ES-I3 (cell line): ENCODE measurements around the gene MCM5.
"Not testable (repeated sequence)": the region's sequence is repeated elsewhere in the genome, so short reads cannot be mapped to it uniquely, and the experiment has no call there.

Source experiments
- H3K36me3 ChIP-seq: 2 replicates; pipeline ENCODE4 v1.6.1; 2013; ENCODE audit warnings: mild to moderate bottlenecking, low read length, control low read depth, moderate library complexity; ENCODE audit not compliant: insufficient read depth
- H3K4me1 ChIP-seq: 2 replicates; pipeline ENCODE4 v1.6.1; 2013; ENCODE audit warnings: mild to moderate bottlenecking, control low read depth, low read length; ENCODE audit not compliant: insufficient read depth
- H3K9ac ChIP-seq: 2 replicates; pipeline ENCODE4 v1.6.1; 2013; ENCODE audit warnings: low read depth, mild to moderate bottlenecking, low read length, moderate library complexity
- H3K9me3 ChIP-seq: 2 replicates; pipeline ENCODE4 v1.6.1; 2013; ENCODE audit warnings: mild to moderate bottlenecking, low read length, moderate library complexity; ENCODE audit not compliant: control insufficient read depth, insufficient read depth

MCM5 gene

DNA sequence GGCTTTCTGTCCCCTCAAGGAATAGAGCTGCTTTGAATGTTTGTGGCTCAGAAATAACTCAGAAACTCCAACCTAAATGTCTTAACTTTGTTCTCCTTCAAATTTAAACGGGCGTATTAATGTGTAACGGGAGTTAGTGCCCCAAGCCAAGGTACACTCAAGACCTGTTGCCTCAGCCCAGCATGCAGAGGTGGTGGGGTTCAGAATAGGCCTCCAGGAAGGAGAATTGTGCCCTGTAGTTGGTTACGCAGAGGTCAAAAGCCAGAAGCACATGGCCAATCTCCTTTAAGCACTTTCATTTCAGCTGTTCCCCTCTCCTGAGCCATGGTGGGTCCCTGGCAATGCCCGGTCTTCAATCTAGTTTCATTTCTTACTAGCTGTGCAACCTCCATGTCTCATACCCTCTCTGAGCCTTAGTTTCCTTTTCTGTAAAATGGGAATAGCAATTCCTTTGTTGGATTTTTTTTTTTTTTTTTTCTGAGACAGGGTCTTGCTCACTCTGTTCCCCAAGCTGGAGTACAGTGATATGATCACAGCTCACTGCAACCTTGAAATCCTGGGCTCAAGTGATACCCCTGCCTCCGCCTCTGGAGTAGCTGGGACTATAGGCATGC is 14.9 kb upstream of the MCM5 start:
- no peaks in the 10 kb centered on the region for H3K9me3 ChIP-seq
- peaks cover 13% of the 10 kb centered on the region; the same call in 1 of the 2 replicates for H3K4me1 ChIP-seq
- H3K36me3 ChIP-seq, result peaks cover 9% of the 10 kb centered on the region
- H3K9ac ChIP-seq, result no peak overlapping the region

DNA sequence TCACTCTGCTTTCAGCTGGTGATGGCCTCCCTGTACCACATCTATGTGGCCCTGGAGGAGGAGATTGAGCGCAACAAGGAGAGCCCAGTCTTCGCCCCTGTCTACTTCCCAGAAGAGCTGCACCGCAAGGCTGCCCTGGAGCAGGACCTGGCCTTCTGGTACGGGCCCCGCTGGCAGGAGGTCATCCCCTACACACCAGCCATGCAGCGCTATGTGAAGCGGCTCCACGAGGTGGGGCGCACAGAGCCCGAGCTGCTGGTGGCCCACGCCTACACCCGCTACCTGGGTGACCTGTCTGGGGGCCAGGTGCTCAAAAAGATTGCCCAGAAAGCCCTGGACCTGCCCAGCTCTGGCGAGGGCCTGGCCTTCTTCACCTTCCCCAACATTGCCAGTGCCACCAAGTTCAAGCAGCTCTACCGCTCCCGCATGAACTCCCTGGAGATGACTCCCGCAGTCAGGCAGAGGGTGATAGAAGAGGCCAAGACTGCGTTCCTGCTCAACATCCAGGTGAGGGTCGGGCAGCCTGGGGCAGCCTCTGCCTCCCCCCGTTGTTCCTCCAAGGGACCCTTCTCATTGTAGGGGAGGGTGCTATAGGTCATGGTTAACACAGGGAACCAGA is 13.2 kb upstream of the MCM5 start:
- no peak overlapping the region; the same call in 1 of the 2 replicates for H3K9ac ChIP-seq
- H3K4me1 ChIP-seq, result peaks cover 4% of the 10 kb centered on the region; the same call in 1 of the 2 replicates
- no peaks in the 10 kb centered on the region for H3K9me3 ChIP-seq
- H3K36me3 ChIP-seq, result peaks cover 9% of the 10 kb centered on the region

DNA sequence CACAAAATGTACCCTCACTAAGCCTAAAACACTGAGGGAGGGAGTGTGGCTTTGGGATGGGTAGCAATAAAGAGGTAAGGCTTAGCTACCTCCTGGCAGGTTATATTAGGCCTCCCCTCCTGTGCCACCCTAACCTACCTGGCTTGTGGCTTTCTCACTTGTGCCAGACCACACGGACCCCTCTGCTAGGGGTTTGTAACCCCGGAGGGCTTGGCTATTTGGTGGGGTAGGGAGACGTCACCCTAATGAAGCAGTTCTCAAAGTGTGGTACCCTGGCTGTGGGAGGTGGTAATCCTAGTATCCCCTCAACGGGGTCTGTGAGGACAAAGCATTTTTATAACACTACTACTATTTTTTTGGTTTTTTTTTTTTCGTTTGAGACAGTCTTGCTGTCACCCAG is 9.0 kb upstream of the MCM5 start:
- peaks cover 2% of the 10 kb centered on the region; the same call in 1 of the 2 replicates for H3K36me3 ChIP-seq
- H3K9ac ChIP-seq, result no peak overlapping the region
- H3K4me1 ChIP-seq, result no peaks in the 10 kb centered on the region
- no peaks in the 10 kb centered on the region for H3K9me3 ChIP-seq

DNA sequence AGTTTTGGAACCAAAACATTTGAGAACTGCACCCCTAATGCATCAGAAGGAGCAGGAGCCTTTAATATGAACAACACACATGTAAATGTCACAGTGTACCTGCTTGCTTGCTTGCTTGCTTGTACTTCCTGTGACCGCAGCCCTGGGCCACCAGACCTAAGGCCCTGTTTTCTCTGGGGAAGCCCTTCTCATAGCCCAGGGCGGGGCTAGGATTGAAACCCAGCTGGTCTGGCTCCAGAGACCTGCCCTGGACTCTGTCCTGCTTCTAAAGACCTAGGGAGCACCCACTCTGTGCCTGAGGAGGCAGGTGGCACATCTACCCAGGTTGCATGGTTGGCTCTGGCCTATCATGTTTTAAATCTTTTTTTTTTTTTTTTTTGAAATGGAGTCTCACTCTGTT is 7.6 kb upstream of the MCM5 start:
- no peaks in the 10 kb centered on the region for H3K9me3 ChIP-seq
- H3K36me3 ChIP-seq, result peaks cover 1% of the 10 kb centered on the region; the same call in 1 of the 2 replicates
- H3K4me1 ChIP-seq, result no peaks in the 10 kb centered on the region
- H3K9ac ChIP-seq, result no peak overlapping the region

DNA sequence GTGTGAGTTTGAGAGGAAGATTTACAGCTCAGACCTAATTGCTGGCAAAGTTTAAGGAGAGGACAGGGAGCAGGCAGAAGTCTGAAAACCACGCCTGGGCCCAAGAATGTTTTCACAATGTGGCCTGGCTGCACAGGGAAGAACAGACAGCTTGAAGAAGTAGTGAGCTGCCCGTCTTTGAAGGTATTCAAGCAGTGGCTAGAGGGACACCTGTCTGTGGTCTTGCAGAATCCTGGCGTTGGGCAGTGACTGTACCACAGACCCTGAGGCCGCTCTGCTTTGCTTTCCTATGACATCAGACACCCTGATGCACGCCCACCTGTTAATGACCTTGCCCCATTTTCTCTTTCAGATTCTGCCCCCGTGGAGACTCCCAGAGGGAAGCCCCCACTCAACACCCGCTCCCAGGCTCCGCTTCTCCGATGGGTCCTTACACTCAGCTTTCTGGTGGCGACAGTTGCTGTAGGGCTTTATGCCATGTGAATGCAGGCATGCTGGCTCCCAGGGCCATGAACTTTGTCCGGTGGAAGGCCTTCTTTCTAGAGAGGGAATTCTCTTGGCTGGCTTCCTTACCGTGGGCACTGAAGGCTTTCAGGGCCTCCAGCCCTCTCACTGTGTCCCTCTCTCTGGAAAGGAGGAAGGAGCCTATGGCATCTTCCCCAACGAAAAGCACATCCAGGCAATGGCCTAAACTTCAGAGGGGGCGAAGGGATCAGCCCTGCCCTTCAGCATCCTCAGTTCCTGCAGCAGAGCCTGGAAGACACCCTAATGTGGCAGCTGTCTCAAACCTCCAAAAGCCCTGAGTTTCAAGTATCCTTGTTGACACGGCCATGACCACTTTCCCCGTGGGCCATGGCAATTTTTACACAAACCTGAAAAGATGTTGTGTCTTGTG is 6.6 kb upstream of the MCM5 start:
- H3K4me1 ChIP-seq, result peaks cover 4% of the 10 kb centered on the region; the same call in 1 of the 2 replicates

DNA sequence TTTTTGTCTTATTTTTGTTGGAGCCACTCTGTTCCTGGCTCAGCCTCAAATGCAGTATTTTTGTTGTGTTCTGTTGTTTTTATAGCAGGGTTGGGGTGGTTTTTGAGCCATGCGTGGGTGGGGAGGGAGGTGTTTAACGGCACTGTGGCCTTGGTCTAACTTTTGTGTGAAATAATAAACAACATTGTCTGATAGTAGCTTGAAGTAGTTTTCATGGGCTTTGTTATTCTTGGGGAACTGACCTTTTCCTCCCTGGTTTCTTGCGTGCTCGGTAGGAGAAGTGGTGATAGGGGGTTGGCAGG is 6.0 kb upstream of the MCM5 start:
- no peak overlapping the region for H3K9ac ChIP-seq
- peaks cover 4% of the 10 kb centered on the region; the same call in 1 of the 2 replicates for H3K4me1 ChIP-seq
- H3K36me3 ChIP-seq, result no peaks in the 10 kb centered on the region; the same call in 1 of the 2 replicates

More for the DNA sequence above, 6.6 kb upstream of the MCM5 start:
- no peaks in the 10 kb centered on the region; the same call in 1 of the 2 replicates for H3K36me3 ChIP-seq
- no peaks in the 10 kb centered on the region for H3K9me3 ChIP-seq
- no peak overlapping the region for H3K9ac ChIP-seq

DNA sequence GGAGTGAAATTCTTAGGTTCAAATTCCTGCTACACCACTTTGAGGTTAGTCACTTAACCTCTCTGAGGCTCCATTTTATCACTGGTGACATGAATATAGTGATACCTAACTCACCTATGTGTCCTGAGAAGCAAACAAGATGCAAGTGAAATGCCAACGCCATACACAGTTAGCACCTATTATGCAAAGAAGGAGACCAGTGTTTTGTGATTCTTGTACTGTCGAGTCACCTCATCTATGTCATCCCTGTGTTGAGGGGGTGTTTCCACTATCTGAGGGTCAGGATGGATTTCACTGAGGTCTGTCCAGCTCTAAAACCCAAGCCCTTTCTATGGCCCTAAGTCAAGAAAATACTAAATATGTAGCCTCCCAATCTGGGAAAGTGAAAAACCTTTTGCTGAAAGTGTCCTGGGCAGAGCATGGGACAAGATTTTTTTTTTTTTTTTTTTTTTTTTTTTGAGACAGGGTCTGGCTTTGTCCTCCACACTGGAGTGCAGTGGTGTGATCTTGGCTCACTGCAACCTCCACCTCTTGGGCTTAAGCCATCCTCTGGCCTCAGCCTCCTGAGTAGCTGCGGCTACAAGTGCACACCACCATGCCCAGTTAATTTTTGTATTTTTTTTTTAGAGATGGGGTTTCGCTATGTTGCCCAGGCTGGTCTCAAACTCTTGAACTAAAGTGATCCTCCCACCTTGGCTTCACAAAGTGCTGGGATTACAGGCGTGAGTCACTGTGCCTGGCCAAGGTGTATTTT is 5.0 kb upstream of the MCM5 start:
- H3K9me3 ChIP-seq, result no peaks in the 10 kb centered on the region
- peaks cover 4% of the 10 kb centered on the region; the same call in 1 of the 2 replicates for H3K4me1 ChIP-seq
- no peak overlapping the region for H3K9ac ChIP-seq
- no peaks in the 10 kb centered on the region for H3K36me3 ChIP-seq

More for the DNA sequence above, 6.0 kb upstream of the MCM5 start:
- H3K9me3 ChIP-seq, result no peaks in the 10 kb centered on the region

DNA sequence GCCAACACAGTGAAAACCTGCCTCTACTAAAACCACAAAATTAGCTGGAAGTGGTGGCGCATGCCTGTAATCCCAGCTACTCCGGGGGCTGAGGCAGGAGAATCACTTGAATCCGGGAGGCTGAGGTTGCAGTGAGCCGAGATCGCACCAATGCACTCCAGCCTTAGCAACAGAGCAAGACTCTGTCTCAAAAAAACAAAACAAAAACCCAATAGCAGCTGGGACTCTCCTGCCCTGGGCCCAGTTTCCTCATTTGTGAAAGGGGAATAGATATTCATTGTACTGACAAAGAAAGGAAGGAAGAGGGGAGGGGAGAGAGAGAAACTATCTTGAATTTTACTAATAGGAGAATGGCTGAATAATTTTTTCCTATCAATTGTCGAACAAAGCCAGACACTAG is 3.3 kb upstream of the MCM5 start:
- not testable (repeated sequence) for H3K9me3 ChIP-seq, H3K9ac ChIP-seq, H3K36me3 ChIP-seq
- H3K4me1 ChIP-seq, result peaks cover 11% of the 10 kb centered on the region

DNA sequence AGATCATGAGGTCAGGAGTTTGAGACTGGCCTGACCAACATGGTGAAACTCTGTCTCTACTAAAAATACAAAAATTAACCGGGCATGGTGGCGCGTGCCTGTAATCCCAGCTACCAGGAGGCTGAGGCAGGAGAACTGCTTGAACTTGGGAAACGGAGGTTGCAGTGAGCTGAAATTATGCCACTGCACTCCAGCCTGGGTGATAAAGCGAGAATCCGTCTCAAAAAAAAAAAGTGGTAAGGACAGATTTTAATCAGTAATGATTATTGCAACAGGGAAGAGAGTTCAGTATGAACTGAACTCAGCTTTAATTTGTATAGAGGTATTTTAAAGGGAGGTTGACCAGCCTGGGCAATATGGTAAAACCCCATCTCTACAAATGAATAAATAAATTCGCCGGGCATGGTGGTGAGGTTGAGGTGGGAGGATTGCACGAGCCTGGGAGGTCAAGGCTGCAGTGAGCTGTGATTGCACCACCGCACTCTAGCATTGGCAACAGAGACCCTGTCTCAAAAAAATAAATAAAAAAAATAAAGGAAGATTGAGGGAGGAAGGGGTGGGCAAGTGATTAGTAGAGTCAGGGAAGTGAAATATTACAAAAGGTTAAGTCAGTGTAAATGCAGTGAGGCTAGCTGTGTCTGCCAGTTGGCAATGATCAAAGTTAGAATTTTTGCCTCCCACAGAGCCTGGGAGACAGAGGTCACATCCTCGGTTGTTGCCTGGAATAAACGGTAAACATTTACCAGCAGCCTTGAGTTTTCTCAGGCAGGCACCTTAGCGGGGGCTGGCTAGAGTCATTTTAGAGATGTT is 2.6 kb upstream of the MCM5 start:
- Histone ChIP-seq H3K36me3 (peaks cover 7% of the 10 kb centered on the region; the same call in 1 of the 2 replicates), H3K9ac (no peak overlapping the region), H3K9me3 (no peaks in the 10 kb centered on the region), H3K4me1 (peaks cover 14% of the 10 kb centered on the region)

DNA sequence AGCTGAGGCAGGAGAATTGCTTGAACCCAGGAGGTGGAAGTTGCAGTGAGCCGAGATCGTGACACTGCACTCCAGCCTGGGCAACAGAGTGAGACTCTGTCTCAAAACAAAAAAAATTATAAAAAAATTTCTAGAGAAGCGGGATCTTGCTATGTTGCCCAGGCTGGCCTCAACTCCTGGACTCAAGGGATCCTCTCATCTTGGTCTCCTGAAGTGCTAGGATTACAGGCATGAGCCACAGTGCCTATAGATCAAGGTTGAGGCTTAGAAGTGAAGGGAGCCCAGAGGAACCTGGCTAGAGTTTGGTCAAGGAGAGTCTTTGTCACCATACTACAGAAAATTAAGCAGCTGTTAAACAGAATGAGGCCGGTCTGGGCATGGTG is 1.4 kb upstream of the MCM5 start:
- H3K4me1 ChIP-seq, result peaks cover 14% of the 10 kb centered on the region

DNA sequence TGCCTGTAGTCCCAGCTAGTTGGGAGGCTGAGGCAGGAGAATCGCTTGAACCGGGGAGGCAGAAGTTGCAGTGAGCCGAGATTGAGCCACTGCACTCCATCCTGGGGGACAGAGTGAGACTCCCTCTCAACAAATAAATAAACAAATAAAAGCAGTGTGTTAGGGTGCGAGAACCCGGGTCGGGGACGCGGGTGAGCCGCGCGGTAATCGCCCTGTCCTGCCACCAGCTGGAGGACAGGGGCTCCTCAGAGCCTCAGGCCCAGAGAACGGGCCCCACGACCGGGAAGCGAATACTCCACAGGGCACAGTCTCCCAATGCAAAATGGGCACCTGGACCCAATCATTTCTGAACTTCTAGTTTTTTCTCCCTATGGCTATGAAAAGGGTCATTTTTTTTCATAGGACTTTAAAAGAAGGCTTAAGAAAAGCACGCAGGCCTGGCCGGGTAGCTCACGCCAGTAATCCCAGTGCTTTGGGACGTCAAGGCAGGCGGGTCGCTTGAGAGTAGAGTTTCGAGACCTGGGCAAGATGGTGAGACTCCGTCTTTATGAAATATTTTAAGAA is 744 bp upstream of the MCM5 start:
- H3K9me3 ChIP-seq, result no peaks in the 10 kb centered on the region
- H3K9ac ChIP-seq, result peak overlapping the region; percentile 84
- H3K36me3 ChIP-seq, result peaks cover 18% of the 10 kb centered on the region
- H3K4me1 ChIP-seq, result peaks cover 14% of the 10 kb centered on the region

More for the DNA sequence above, 1.4 kb upstream of the MCM5 start:
- Histone ChIP-seq H3K36me3 (peaks cover 15% of the 10 kb centered on the region), H3K9me3 (no peaks in the 10 kb centered on the region), H3K9ac (no peak overlapping the region)

DNA sequence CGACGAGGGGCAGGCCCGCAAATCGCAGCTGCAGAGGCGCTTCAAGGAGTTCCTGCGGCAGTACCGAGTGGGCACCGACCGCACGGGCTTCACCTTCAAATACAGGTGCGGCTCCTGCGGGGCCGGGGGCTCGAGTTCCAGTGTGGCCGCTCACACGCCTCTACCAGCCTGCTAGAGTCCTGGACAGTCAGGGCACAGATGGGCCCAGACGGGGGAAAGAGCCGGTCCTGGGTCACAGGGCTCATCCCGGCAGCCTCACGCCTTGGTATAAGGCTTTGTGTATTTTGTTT is 506 bp downstream of the MCM5 start:
- H3K4me1 ChIP-seq, result peaks cover 14% of the 10 kb centered on the region
- peak overlapping the region; percentile 84 for H3K9ac ChIP-seq
- H3K9me3 ChIP-seq, result no peaks in the 10 kb centered on the region
- peaks cover 24% of the 10 kb centered on the region for H3K36me3 ChIP-seq

DNA sequence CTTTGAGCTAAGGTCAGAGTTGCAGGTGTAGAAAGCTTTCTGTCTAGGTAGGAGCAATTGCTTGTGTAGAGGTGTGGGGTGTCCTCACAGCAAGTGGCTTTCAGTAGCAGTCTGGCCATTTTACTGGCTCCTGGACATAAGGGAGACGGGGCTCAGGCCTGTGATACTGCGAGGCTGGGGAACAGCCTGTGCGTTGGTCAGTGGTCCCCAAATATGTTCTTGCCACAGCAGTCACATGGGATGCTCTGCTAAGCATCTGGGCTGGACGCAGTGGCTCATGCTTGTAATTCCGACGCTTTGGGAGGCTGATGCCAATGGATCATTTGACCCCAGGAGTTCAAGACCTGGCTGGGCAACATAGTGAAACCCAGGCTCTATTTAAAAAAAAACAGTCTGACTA is 1.9 kb downstream of the MCM5 start:
- Histone ChIP-seq H3K36me3 (peaks cover 26% of the 10 kb centered on the region), H3K9ac (no peak overlapping the region), H3K9me3 (no peaks in the 10 kb centered on the region), H3K4me1 (peaks cover 14% of the 10 kb centered on the region)
